Hepatocyte (in vitro differentiated cells): ENCODE measurements around the gene FUCA1. TPM values are rescaled to one million over a fixed set of nuclear protein-coding genes. Genes with fewer than 3 reads are reported as not detected.
"Not testable (repeated sequence)": the region's sequence is repeated elsewhere in the genome, so short reads cannot be mapped to it uniquely, and the experiment has no call there.

ENCODE experiments used
- DNase-seq: peaks from one replicate; pipeline ENCODE4 v3.0.0-alpha.2; 2016; ENCODE audit warnings: low spot score
- H2AFZ ChIP-seq: fragments of 200-600 bp; sonication (generic); 2 replicates; pipeline ENCODE4 v1.6.0; 2016; ENCODE audit warnings: antibody characterized with exemption, mild to moderate bottlenecking
- H3K27ac ChIP-seq: fragments of 200-600 bp; sonication (generic); 2 replicates; pipeline ENCODE4 v1.5.1; 2016; ENCODE audit warnings: mild to moderate bottlenecking
- H3K27me3 ChIP-seq: fragments of 200-600 bp; sonication (generic); 2 replicates; pipeline ENCODE4 v1.6.1; 2016
- H3K36me3 ChIP-seq: fragments of 200-600 bp; sonication (generic); replicated peaks from 2 replicates; pipeline ENCODE4 v1.5.1; 2016; ENCODE audit warnings: low read depth; ENCODE audit not compliant: insufficient read depth
- H3K4me1 ChIP-seq: fragments of 200-600 bp; sonication (generic); 2 replicates; pipeline ENCODE4 v1.5.1; 2016; ENCODE audit warnings: mild to moderate bottlenecking, moderate library complexity; ENCODE audit not compliant: insufficient read depth
- H3K4me2 ChIP-seq: fragments of 200-600 bp; sonication (generic); 2 replicates; pipeline ENCODE4 v1.6.0; 2016
- H3K4me3 ChIP-seq: fragments of 200-600 bp; sonication (generic); 2 replicates; pipeline ENCODE4 v1.5.1; 2016; ENCODE audit warnings: mild to moderate bottlenecking
- H3K79me2 ChIP-seq: fragments of 200-600 bp; sonication (generic); 2 replicates; pipeline ENCODE4 v1.6.0; 2017; ENCODE audit warnings: mild to moderate bottlenecking
- H3K9me2 ChIP-seq: fragments of 200-600 bp; sonication (generic); replicated peaks from 2 replicates; pipeline ENCODE4 v1.6.0; 2017; ENCODE audit warnings: mild to moderate bottlenecking; ENCODE audit not compliant: insufficient read depth
- H3K9me3 ChIP-seq: fragments of 200-600 bp; sonication (generic); 2 replicates; pipeline ENCODE4 v1.5.1; 2016; ENCODE audit warnings: low read depth, mild to moderate bottlenecking
- H4K20me1 ChIP-seq: fragments of 200-600 bp; sonication (generic); 2 replicates; pipeline ENCODE4 v1.6.0; 2016; ENCODE audit warnings: mild to moderate bottlenecking; ENCODE audit not compliant: insufficient read depth, poor library complexity, severe bottlenecking
- EZH2 ChIP-seq: fragments of 200-600 bp; sonication (generic); IDR thresholded peaks from 2 replicates; pipeline ENCODE4 v1.6.1; 2016; ENCODE audit warnings: antibody characterized with exemption, mild to moderate bottlenecking, borderline replicate concordance
- EZH2phosphoT487 ChIP-seq: fragments of 200-600 bp; sonication (generic); IDR thresholded peaks from one replicate; pipeline ENCODE4 v1.6.1; 2018; ENCODE audit warnings: antibody characterized with exemption, mild to moderate bottlenecking, low read depth, moderate library complexity; ENCODE audit not compliant: unreplicated experiment, severe bottlenecking
- WGBS: methylation state at CpG from one replicate; pipeline ENCODE4 v1.1.6; 2016; ENCODE audit warnings: low lambda C conversion rate; ENCODE audit errors: missing lambda C conversion rate; 5-methylcytosine and 5-hydroxymethylcytosine counted together
- polyA plus RNA-seq: library from polyadenylated mRNA; unstranded; fragments of >200 nt; fragmentation: Nextera tagmentation; extraction: Ambion mirVana; gene quantifications from 2 replicates; pipeline ENCODE4 v1.2.1, GENCODE V29; 2016
- total RNA-seq: library from RNA; depleted of rRNA; stranded (reverse); fragments of >200 nt; gene quantifications from 2 replicates; pipeline ENCODE4 v1.2.3, GENCODE V29; 2014
- TF ChIP-seq, protein P1 (sequence below): fragments of 200-600 bp; sonication (generic); IDR thresholded peaks from 2 replicates; pipeline ENCODE4 v1.5.1; 2016; ENCODE audit warnings: antibody characterized with exemption, mild to moderate bottlenecking; ENCODE audit not compliant: poor library complexity

The FUCA1 gene
- total and polyA plus RNA-seq, 2 experiments from 2014 or later: 59.0 to 74.2 TPM

DNA sequence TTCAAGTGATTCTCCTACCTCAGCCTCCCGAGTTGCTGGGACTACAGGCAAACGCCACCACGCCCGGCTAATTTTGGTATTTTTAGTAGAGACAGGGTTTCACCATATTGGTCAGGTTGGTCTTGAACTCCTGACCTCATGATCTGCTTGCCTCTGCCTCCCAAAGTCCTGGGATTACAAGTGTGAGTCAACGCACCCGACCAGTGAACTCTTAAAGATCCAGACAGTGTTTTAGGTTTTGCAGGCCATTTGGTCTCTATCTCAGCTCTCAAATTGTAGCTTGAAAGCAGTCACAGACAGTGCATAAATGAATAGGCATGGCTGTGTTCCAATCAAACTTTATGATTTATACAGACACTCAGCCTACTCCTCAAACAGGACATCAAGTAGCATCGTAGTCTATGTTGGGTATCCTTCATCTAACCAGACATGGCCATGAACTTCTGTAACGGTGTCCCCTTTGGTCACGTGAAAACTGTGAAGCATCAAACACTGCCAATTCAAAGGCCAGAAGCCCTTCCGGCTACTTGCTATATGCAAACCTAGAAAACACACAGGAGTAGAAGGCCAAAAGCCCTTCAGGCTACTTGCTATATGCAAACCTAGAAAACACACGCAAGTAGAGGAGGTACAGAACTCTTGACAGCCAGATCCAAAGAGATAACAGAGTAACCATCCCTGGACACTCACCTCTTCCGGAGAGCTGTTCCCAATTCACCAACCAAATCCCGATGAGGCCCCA, 3.1 kb downstream of the FUCA1 start:
- H3K36me3 ChIP-seq: no peaks in the 10 kb centered on the region
- whole genome bisulfite sequencing: 91% methylated on average over 13 of the region's 13 CpGs

GRCh38 chr1:23862640-23863039, 5.5 kb downstream of the FUCA1 start:
- Histone ChIP-seq H3K36me3 (no peaks in the 10 kb centered on the region), H3K4me2 (no peak overlapping the region), H4K20me1 (no peaks in the 10 kb centered on the region), H3K9me2 (no peaks in the 10 kb centered on the region), H3K79me2 (peaks cover 6% of the 10 kb centered on the region), H3K4me3 (no peak overlapping the region), H3K4me1 (no peaks in the 10 kb centered on the region), H3K27ac (no peak overlapping the region), H3K9me3 (no peaks in the 10 kb centered on the region), H2AFZ (no peak overlapping the region), H3K27me3 (no peaks in the 10 kb centered on the region)
- 92% methylated on average over 3 of the region's 3 CpGs for WGBS
- TF ChIP-seq, protein P1, sequence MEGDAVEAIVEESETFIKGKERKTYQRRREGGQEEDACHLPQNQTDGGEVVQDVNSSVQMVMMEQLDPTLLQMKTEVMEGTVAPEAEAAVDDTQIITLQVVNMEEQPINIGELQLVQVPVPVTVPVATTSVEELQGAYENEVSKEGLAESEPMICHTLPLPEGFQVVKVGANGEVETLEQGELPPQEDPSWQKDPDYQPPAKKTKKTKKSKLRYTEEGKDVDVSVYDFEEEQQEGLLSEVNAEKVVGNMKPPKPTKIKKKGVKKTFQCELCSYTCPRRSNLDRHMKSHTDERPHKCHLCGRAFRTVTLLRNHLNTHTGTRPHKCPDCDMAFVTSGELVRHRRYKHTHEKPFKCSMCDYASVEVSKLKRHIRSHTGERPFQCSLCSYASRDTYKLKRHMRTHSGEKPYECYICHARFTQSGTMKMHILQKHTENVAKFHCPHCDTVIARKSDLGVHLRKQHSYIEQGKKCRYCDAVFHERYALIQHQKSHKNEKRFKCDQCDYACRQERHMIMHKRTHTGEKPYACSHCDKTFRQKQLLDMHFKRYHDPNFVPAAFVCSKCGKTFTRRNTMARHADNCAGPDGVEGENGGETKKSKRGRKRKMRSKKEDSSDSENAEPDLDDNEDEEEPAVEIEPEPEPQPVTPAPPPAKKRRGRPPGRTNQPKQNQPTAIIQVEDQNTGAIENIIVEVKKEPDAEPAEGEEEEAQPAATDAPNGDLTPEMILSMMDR: no peak
- no peak for TF ChIP-seq EZH2
- TF ChIP-seq EZH2phosphoT487: no peak
- no peak for DNase-seq

More for the DNA sequence above, 3.1 kb downstream of the FUCA1 start:
- TF ChIP-seq EZH2 (no peak), EZH2phosphoT487 (no peak)
- TF ChIP-seq, protein P1: no peak
- no peaks in the 10 kb centered on the region for H3K9me3 ChIP-seq
- no peak overlapping the region for H2AFZ ChIP-seq
- H3K9me2 ChIP-seq: no peaks in the 10 kb centered on the region
- peaks cover 6% of the 10 kb centered on the region for H3K79me2 ChIP-seq
- H3K4me2 ChIP-seq: no peak overlapping the region
- DNase-seq: no peak
- no peak overlapping the region for H3K27ac ChIP-seq
- no peak overlapping the region for H3K4me3 ChIP-seq
- no peaks in the 10 kb centered on the region for H3K4me1 ChIP-seq
- no peaks in the 10 kb centered on the region for H4K20me1 ChIP-seq
- H3K27me3 ChIP-seq: no peaks in the 10 kb centered on the region

DNA sequence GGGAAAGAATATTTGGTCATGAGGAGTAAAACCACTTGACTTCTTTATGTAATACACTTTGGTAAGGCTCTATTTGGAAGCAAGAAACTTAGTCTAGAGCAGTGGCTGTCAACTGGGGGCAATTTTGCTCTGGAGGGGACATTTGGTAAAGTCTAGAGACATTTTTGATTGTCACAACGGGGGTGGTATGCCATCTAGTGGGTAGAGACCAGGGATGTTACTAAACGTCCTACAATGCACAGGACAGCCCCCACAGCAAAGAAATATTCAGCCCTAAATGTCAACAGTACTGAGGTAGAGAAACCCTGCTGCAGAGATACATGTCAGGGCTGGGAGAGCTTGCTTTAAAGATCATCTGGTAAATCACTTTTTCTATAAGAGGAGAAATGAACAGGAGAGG, 13.5 kb downstream of the FUCA1 start:
- TF ChIP-seq EZH2phosphoT487: no peak
- TF ChIP-seq, protein P1: no peak
- H3K4me3 ChIP-seq: no peak overlapping the region
- WGBS: 43% methylated on average over 2 of the region's 2 CpGs
- H3K4me2 ChIP-seq: no peak overlapping the region
- no peaks in the 10 kb centered on the region for H3K27me3 ChIP-seq
- no peaks in the 10 kb centered on the region for H3K36me3 ChIP-seq
- H3K9me3 ChIP-seq: no peaks in the 10 kb centered on the region
- H4K20me1 ChIP-seq: no peaks in the 10 kb centered on the region
- H2AFZ ChIP-seq: no peak overlapping the region
- no peaks in the 10 kb centered on the region for H3K9me2 ChIP-seq
- no peaks in the 10 kb centered on the region for H3K79me2 ChIP-seq
- no peak for DNase-seq
- H3K4me1 ChIP-seq: no peaks in the 10 kb centered on the region
- H3K27ac ChIP-seq: no peak overlapping the region

DNA sequence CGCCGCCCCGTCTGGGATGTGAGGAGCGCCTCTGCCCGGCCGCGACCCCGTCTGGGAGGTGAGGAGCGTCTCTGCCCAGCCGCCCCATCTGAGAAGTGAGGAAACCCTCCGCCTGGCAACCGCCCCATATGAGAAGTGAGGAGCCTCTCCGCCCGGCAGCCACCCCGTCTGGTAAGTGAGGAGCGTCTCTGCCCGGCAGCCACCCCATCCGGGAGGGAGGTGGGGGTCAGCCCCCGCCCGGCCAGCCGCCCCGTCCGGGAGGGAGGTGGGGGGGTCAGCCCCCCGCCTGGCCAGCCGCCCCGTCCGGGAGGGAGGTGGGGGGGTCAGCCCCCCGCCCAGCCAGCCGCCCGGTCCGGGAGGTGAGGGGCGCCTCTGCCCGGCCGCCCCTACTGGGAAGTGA, 15.0 kb downstream of the FUCA1 start:
- H3K4me1 ChIP-seq, H2AFZ ChIP-seq, H3K79me2 ChIP-seq, H3K27ac ChIP-seq, H3K27me3 ChIP-seq, DNase-seq, H3K4me3 ChIP-seq, H3K9me2 ChIP-seq, H3K4me2 ChIP-seq, H3K36me3 ChIP-seq, H3K9me3 ChIP-seq, H4K20me1 ChIP-seq: not testable (repeated sequence)
- no CpG with 5 or more reads among the region's 34 CpGs for WGBS

GRCh38 chr1:23851406-23851805, 16.7 kb downstream of the FUCA1 start:
- H3K4me1 ChIP-seq, H3K9me3 ChIP-seq, H3K36me3 ChIP-seq, H4K20me1 ChIP-seq, H3K9me2 ChIP-seq, H3K27ac ChIP-seq, H2AFZ ChIP-seq, H3K4me2 ChIP-seq, H3K79me2 ChIP-seq, H3K27me3 ChIP-seq, H3K4me3 ChIP-seq, DNase-seq: not testable (repeated sequence)
